H9 (cell line): Measurements from ENCODE around the gene ETV4. TPM values are rescaled to one million over a fixed set of nuclear protein-coding genes. Genes with fewer than 3 reads are reported as not detected.

ENCODE experiments used
- DNase-seq: peaks from one replicate; pipeline ENCODE4 v3.0.0-alpha.2; 2017
- H2AFZ ChIP-seq: one replicate; pipeline ENCODE4 v1.6.1; 2013; ENCODE audit warnings: mild to moderate bottlenecking, low read length, control low read depth, moderate library complexity
- H2AK5ac ChIP-seq: 2 replicates; pipeline ENCODE4 v1.6.1; 2013; ENCODE audit warnings: low read length, control low read depth, mixed read lengths; ENCODE audit not compliant: insufficient read length
- H2BK120ac ChIP-seq: one replicate; pipeline ENCODE4 v1.6.1; 2013; ENCODE audit warnings: low read depth, mild to moderate bottlenecking, low read length, control low read depth, inconsistent platforms; ENCODE audit not compliant: poor library complexity, severe bottlenecking
- H2BK12ac ChIP-seq: 2 replicates; pipeline ENCODE4 v1.6.1; 2013; ENCODE audit warnings: low read length, control low read depth, mixed read lengths, low read depth; ENCODE audit not compliant: insufficient read length
- H2BK15ac ChIP-seq: 2 replicates; pipeline ENCODE4 v1.6.1; 2013; ENCODE audit warnings: low read depth, low read length, control low read depth
- H2BK20ac ChIP-seq: one replicate; pipeline ENCODE4 v1.6.1; 2013; ENCODE audit warnings: low read depth, mild to moderate bottlenecking, low read length, control low read depth, inconsistent platforms; ENCODE audit not compliant: poor library complexity, severe bottlenecking
- H2BK5ac ChIP-seq: 2 replicates; pipeline ENCODE4 v1.6.1; 2013; ENCODE audit warnings: low read length, control low read depth, mixed read lengths; ENCODE audit not compliant: insufficient read length
- H3K14ac ChIP-seq: 2 replicates; pipeline ENCODE4 v1.6.1; 2013; ENCODE audit warnings: low read length, control low read depth; ENCODE audit not compliant: insufficient read depth
- H3K18ac ChIP-seq: 2 replicates; pipeline ENCODE4 v1.6.1; 2013; ENCODE audit warnings: low read depth, mild to moderate bottlenecking, mixed read lengths, low read length, control low read depth; ENCODE audit not compliant: insufficient read length
- H3K23ac ChIP-seq: 2 replicates; pipeline ENCODE4 v1.6.1; 2013; ENCODE audit warnings: low read length, control low read depth, mixed read lengths, low read depth; ENCODE audit not compliant: insufficient read length
- H3K23me2 ChIP-seq: 2 replicates; pipeline ENCODE4 v1.6.1; 2013; ENCODE audit warnings: low read depth, mild to moderate bottlenecking, mixed read lengths, low read length, control low read depth; ENCODE audit not compliant: insufficient read length, poor library complexity, severe bottlenecking
- H3K27ac ChIP-seq: 2 replicates; pipeline ENCODE4 v1.5.1; 2013; ENCODE audit warnings: low read length, control low read depth, mixed read lengths, low read depth; ENCODE audit not compliant: insufficient read length
- H3K27me3 ChIP-seq: 2 replicates; pipeline ENCODE4 v1.6.1; 2013; ENCODE audit warnings: low read length, control low read depth, inconsistent platforms; ENCODE audit not compliant: insufficient read depth
- H3K4ac ChIP-seq: 2 replicates; pipeline ENCODE4 v1.6.1; 2013; ENCODE audit warnings: low read depth, mild to moderate bottlenecking, control low read depth, inconsistent platforms, low read length, moderate library complexity
- H3K4me1 ChIP-seq: 2 replicates; pipeline ENCODE4 v1.6.1; 2013; ENCODE audit warnings: low read length, control low read depth, inconsistent platforms; ENCODE audit not compliant: insufficient read depth
- H3K4me2 ChIP-seq: 2 replicates; pipeline ENCODE4 v1.6.1; 2013; ENCODE audit warnings: low read length, control low read depth, mixed read lengths; ENCODE audit not compliant: insufficient read length, insufficient read depth
- H3K56ac ChIP-seq: 2 replicates; pipeline ENCODE4 v1.6.1; 2013; ENCODE audit warnings: low read depth, mild to moderate bottlenecking, mixed read lengths, low read length, control low read depth; ENCODE audit not compliant: insufficient read length
- H3K79me1 ChIP-seq: 2 replicates; pipeline ENCODE4 v1.6.1; 2013; ENCODE audit warnings: low read depth, mild to moderate bottlenecking, moderate library complexity, low read length, control low read depth, inconsistent platforms; ENCODE audit not compliant: insufficient read depth, poor library complexity, severe bottlenecking
- H3K79me2 ChIP-seq: 2 replicates; pipeline ENCODE4 v1.6.1; 2013; ENCODE audit warnings: low read length, control low read depth, inconsistent platforms; ENCODE audit not compliant: insufficient read depth
- H3K9ac ChIP-seq: 2 replicates; pipeline ENCODE4 v1.6.1; 2013; ENCODE audit warnings: low read length, control low read depth, mixed read lengths; ENCODE audit not compliant: insufficient read length; ENCODE audit errors: extremely low read depth
- H3K9me3 ChIP-seq: one replicate; pipeline ENCODE4 v1.6.1; 2013; ENCODE audit warnings: low read depth, low read length, inconsistent platforms; ENCODE audit not compliant: control insufficient read depth
- H3T11ph ChIP-seq: one replicate; pipeline ENCODE4 v1.6.1; 2013; ENCODE audit warnings: mild to moderate bottlenecking, low read length, control low read depth, inconsistent platforms
- H4K20me1 ChIP-seq: one replicate; pipeline ENCODE4 v1.6.1; 2013; ENCODE audit not compliant: control insufficient read depth, insufficient read length, insufficient read depth
- H4K5ac ChIP-seq: 2 replicates; pipeline ENCODE4 v1.6.1; 2013; ENCODE audit warnings: low read depth, mild to moderate bottlenecking, mixed read lengths, low read length, control low read depth; ENCODE audit not compliant: insufficient read length
- H4K8ac ChIP-seq: replicated peaks from 2 replicates; pipeline ENCODE4 v1.6.1; 2013; ENCODE audit warnings: low read length, control low read depth, mixed read lengths, low read depth; ENCODE audit not compliant: insufficient read length
- H4K91ac ChIP-seq: 2 replicates; pipeline ENCODE4 v1.6.1; 2013; ENCODE audit warnings: low read depth, mild to moderate bottlenecking, moderate library complexity, mixed read lengths, low read length, control low read depth; ENCODE audit not compliant: insufficient read length
- H3K27ac Mint-ChIP-seq, 3 experiments: 2 replicates in 2 of 3; 3 replicates in 1 of 3; pipeline ENCODE4 v1.8.0; 2020 to 2021; ENCODE audit warnings: mixed read lengths in 3 of 3, mild to moderate bottlenecking in 1 of 3, moderate library complexity in 1 of 3
- H3K27me3 Mint-ChIP-seq: 2 replicates; pipeline ENCODE4 v1.8.0; 2021; ENCODE audit warnings: low read depth, mild to moderate bottlenecking, moderate library complexity, mixed read lengths
- H3K36me3 Mint-ChIP-seq, 3 experiments: 2 replicates in 2 of 3; 3 replicates in 1 of 3; pipeline ENCODE4 v1.8.0; 2020 to 2021; ENCODE audit warnings: low read depth in 3 of 3, mixed read lengths in 3 of 3; ENCODE audit not compliant: insufficient read depth in 1 of 3
- H3K4me1 Mint-ChIP-seq, 2 experiments: 2 replicates each; pipeline ENCODE4 v1.8.0; 2020; ENCODE audit warnings: mixed read lengths in 2 of 2
- H3K4me3 Mint-ChIP-seq, 2 experiments: 2 replicates in 1 of 2; 3 replicates in 1 of 2; pipeline ENCODE4 v1.8.0; 2020 to 2021; ENCODE audit warnings: mild to moderate bottlenecking in 2 of 2, mixed read lengths in 2 of 2, moderate library complexity in 1 of 2
- H3K9me3 Mint-ChIP-seq, 2 experiments: 2 replicates in 1 of 2; 3 replicates in 1 of 2; pipeline ENCODE4 v1.8.0; 2020; ENCODE audit warnings: mild to moderate bottlenecking in 2 of 2, mixed read lengths in 2 of 2, moderate library complexity in 1 of 2
- WGBS: extraction: QIAGEN DNeasy Blood & Tissue Kit; methylation state at CpG from one replicate; pipeline ENCODE4 v1.1.7; 2013; ENCODE audit warnings: missing lambda C conversion rate, low lambda C conversion rate, mixed read lengths; ENCODE audit not compliant: insufficient read length; ENCODE audit errors: extremely low coverage; 5-methylcytosine and 5-hydroxymethylcytosine counted together
- total RNA-seq: library from RNA; stranded (reverse); gene quantifications from 2 replicates; pipeline ENCODE4 v1.2.1, GENCODE V29; 2021
- TF ChIP-seq, protein P1 (sequence below): fragments of 200-600 bp; sonication (generic); conservative IDR thresholded peaks from 3 replicates; pipeline ENCODE4 v1.8.0; 2021; ENCODE audit warnings: antibody characterized with exemption, mild to moderate bottlenecking

ETV4 gene
- total RNA-seq, 1 experiment from 2014 or later: 74.4 TPM

GRCh38 chr17:43584666-43585102 is 38.5 kb upstream of the ETV4 start:
- Histone ChIP-seq H2AFZ (no peak overlapping the region), H4K91ac (no peak overlapping the region), H3T11ph (no peak overlapping the region), H3K23me2 (no peaks in the 10 kb centered on the region), H2BK12ac (no peak overlapping the region), H3K9me3 (no peaks in the 10 kb centered on the region), H3K23ac (no peak overlapping the region), H3K14ac (no peak overlapping the region), H3K9ac (no peak overlapping the region), H3K18ac (no peak overlapping the region), H3K79me2 (no peaks in the 10 kb centered on the region), H2BK120ac (no peak overlapping the region), H2BK20ac (no peak overlapping the region), H3K56ac (no peak overlapping the region), H4K8ac (no peak overlapping the region), H4K5ac (no peak overlapping the region), H3K27ac (no peak overlapping the region), H3K27me3 (no peaks in the 10 kb centered on the region), H2AK5ac (no peak overlapping the region), H3K4ac (no peak overlapping the region), H3K79me1 (no peaks in the 10 kb centered on the region), H3K4me1 (no peaks in the 10 kb centered on the region), H2BK15ac (no peak overlapping the region), H3K4me2 (no peak overlapping the region), H4K20me1 (no peaks in the 10 kb centered on the region), H2BK5ac (no peak overlapping the region)
- H3K36me3 Mint-ChIP-seq: peaks cover 0 to 4% (median 0%) of the 10 kb centered on the region in 3 experiments; a peak in 1 of 7 replicates
- no CpG with 5 or more reads among the region's 6 CpGs for WGBS
- H3K27ac Mint-ChIP-seq: no peak overlapping the region
- peaks cover 0 to 6% of the 10 kb centered on the region in 2 experiments; a peak in 3 of 5 replicates for H3K9me3 Mint-ChIP-seq
- DNase-seq: no peak
- peaks cover 2% of the 10 kb centered on the region; the same call in 1 of the 2 replicates for H3K27me3 Mint-ChIP-seq
- TF ChIP-seq, protein P1, sequence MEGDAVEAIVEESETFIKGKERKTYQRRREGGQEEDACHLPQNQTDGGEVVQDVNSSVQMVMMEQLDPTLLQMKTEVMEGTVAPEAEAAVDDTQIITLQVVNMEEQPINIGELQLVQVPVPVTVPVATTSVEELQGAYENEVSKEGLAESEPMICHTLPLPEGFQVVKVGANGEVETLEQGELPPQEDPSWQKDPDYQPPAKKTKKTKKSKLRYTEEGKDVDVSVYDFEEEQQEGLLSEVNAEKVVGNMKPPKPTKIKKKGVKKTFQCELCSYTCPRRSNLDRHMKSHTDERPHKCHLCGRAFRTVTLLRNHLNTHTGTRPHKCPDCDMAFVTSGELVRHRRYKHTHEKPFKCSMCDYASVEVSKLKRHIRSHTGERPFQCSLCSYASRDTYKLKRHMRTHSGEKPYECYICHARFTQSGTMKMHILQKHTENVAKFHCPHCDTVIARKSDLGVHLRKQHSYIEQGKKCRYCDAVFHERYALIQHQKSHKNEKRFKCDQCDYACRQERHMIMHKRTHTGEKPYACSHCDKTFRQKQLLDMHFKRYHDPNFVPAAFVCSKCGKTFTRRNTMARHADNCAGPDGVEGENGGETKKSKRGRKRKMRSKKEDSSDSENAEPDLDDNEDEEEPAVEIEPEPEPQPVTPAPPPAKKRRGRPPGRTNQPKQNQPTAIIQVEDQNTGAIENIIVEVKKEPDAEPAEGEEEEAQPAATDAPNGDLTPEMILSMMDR: no peak
- no peak overlapping the region for H3K4me3 Mint-ChIP-seq
- H3K4me1 Mint-ChIP-seq: peaks cover 1% of the 10 kb centered on the region in 2 experiments
